ENCODE data around the gene ARPC1B.

DNA sequence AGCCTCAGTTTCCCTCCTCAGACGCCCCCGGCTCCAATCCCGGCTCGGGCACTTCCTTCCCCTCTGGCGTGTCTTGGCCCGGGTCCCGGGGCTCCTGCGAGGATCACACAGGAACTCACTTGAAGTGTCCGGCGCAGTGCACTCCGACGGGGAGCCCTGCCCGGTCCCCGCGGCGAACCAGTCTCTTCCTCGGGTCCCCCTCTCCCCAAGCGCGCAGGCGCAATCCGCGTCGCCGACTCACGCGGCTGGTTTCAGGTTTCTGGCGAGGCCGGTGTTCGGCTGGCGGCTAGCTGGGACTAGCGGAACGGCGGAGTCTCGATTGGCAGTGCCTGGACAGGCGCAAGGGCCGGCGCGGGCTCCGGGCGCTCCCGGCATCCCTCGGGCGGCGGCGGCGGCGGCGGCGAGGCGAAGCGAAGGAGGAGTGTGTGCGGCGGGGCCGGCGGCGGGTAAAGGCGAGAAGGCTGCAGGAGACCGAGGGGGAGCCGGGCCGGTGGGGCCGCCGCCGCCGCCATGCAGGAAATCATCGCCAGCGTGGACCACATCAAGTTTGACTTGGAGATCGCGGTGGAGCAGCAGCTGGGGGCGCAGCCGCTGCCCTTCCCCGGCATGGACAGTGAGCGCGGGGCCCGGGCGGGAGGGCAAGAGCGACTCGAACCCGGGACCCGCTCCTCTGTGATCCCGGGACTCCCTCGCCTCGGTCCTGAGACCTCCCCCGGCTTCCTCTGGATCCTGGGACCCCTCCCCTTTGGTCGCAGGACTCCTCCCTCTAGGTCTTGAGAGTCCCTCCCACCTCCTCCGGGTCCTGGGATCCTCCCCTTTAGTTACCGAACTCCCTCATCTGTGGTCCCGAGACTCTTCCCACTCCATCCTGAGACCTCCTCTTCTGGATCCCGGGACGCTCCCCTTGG lies 64.3 kb downstream of the ARPC1B start, which contains the start of the genes CPSF4 and PTCD1:
- TF ChIP-seq, protein P1, sequence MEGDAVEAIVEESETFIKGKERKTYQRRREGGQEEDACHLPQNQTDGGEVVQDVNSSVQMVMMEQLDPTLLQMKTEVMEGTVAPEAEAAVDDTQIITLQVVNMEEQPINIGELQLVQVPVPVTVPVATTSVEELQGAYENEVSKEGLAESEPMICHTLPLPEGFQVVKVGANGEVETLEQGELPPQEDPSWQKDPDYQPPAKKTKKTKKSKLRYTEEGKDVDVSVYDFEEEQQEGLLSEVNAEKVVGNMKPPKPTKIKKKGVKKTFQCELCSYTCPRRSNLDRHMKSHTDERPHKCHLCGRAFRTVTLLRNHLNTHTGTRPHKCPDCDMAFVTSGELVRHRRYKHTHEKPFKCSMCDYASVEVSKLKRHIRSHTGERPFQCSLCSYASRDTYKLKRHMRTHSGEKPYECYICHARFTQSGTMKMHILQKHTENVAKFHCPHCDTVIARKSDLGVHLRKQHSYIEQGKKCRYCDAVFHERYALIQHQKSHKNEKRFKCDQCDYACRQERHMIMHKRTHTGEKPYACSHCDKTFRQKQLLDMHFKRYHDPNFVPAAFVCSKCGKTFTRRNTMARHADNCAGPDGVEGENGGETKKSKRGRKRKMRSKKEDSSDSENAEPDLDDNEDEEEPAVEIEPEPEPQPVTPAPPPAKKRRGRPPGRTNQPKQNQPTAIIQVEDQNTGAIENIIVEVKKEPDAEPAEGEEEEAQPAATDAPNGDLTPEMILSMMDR (conservative IDR thresholded peaks at IDR 0.05; ENCODE audit: low read depth in 2 of 2), result no peak
- TF ChIP-seq EZH2 (IDR thresholded peaks at IDR 0.05; ENCODE audit: low read depth, unreplicated experiment) (no peak), NANOG (IDR thresholded peaks at IDR 0.05; ENCODE audit: borderline replicate concordance) (no peak), POLR2AphosphoS5 (IDR thresholded peaks at IDR 0.05; ENCODE audit: low read depth) (peak; percentile 84), CREB1 (CRISPR knock-in tag; IDR thresholded peaks at IDR 0.05; ENCODE audit: low read depth) (peak; percentile 48; the same call in 1 of the 2 replicates), ZNF331 (CRISPR knock-in tag; IDR thresholded peaks at IDR 0.05; ENCODE audit: low read depth) (no peak), EZH2phosphoT487 (IDR thresholded peaks at IDR 0.05; ENCODE audit: unreplicated experiment) (no peak), JUNB (IDR thresholded peaks at IDR 0.05; ENCODE audit: unreplicated experiment) (no peak), ZNF114 (CRISPR knock-in tag; IDR thresholded peaks at IDR 0.05) (no peak), STAT1 (IDR thresholded peaks at IDR 0.05; ENCODE audit: unreplicated experiment) (no peak)
- TF ChIP-seq, protein P2, sequence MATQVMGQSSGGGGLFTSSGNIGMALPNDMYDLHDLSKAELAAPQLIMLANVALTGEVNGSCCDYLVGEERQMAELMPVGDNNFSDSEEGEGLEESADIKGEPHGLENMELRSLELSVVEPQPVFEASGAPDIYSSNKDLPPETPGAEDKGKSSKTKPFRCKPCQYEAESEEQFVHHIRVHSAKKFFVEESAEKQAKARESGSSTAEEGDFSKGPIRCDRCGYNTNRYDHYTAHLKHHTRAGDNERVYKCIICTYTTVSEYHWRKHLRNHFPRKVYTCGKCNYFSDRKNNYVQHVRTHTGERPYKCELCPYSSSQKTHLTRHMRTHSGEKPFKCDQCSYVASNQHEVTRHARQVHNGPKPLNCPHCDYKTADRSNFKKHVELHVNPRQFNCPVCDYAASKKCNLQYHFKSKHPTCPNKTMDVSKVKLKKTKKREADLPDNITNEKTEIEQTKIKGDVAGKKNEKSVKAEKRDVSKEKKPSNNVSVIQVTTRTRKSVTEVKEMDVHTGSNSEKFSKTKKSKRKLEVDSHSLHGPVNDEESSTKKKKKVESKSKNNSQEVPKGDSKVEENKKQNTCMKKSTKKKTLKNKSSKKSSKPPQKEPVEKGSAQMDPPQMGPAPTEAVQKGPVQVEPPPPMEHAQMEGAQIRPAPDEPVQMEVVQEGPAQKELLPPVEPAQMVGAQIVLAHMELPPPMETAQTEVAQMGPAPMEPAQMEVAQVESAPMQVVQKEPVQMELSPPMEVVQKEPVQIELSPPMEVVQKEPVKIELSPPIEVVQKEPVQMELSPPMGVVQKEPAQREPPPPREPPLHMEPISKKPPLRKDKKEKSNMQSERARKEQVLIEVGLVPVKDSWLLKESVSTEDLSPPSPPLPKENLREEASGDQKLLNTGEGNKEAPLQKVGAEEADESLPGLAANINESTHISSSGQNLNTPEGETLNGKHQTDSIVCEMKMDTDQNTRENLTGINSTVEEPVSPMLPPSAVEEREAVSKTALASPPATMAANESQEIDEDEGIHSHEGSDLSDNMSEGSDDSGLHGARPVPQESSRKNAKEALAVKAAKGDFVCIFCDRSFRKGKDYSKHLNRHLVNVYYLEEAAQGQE (IDR thresholded peaks at IDR 0.05; ENCODE audit: unreplicated experiment), result peak; percentile 19
- TF ChIP-seq, protein P3, sequence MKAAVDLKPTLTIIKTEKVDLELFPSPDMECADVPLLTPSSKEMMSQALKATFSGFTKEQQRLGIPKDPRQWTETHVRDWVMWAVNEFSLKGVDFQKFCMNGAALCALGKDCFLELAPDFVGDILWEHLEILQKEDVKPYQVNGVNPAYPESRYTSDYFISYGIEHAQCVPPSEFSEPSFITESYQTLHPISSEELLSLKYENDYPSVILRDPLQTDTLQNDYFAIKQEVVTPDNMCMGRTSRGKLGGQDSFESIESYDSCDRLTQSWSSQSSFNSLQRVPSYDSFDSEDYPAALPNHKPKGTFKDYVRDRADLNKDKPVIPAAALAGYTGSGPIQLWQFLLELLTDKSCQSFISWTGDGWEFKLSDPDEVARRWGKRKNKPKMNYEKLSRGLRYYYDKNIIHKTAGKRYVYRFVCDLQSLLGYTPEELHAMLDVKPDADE (IDR thresholded peaks at IDR 0.05), result peak; percentile 93

Data from GM23338 (cell line).